Breast epithelium (tissue), 4 donors: ENCODE measurements around the gene TBXAS1. TPM values are rescaled to one million over a fixed set of nuclear protein-coding genes. Genes with fewer than 3 reads are reported as not detected.

ENCODE experiments used
- DNase-seq, 2 donors: peaks; one replicate each; pipeline ENCODE4 v3.0.0-alpha.2; 2019; ENCODE audit warnings: low spot score in 2 of 2
- H3K27ac ChIP-seq, 2 donors: fragments of 200-600 bp; sonication (generic) in 1 of 2; one replicate each; pipeline ENCODE4 v1.5.1; 2016 to 2019; ENCODE audit warnings: mild to moderate bottlenecking in 1 of 2
- H3K27me3 ChIP-seq, 2 donors: fragments of 200-600 bp; sonication (generic) in 1 of 2; one replicate each; pipeline versions ENCODE4 v1.5.1 to v1.6.0; 2017 to 2019; ENCODE audit warnings: control low read depth in 1 of 2, mild to moderate bottlenecking in 1 of 2
- H3K36me3 ChIP-seq: fragments of 200-600 bp; one replicate; pipeline ENCODE4 v1.5.1; 2019
- H3K4me1 ChIP-seq, 2 donors: fragments of 200-600 bp; sonication (generic); one replicate each; pipeline ENCODE4 v1.5.1; 2016 to 2019; ENCODE audit warnings: control low read depth in 1 of 2
- H3K4me3 ChIP-seq, 3 donors: fragments of 200-600 bp; sonication (generic); 1 replicate in 2 of 3; 2 replicates in 1 of 3; pipeline ENCODE4 v1.5.1; 2016 to 2019; ENCODE audit warnings: mild to moderate bottlenecking in 3 of 3, moderate library complexity in 2 of 3
- H3K9me3 ChIP-seq, 2 donors: fragments of 200-600 bp; sonication (generic) in 1 of 2; one replicate each; pipeline ENCODE4 v1.5.1; 2016 to 2019; ENCODE audit warnings: control low read depth in 1 of 2
- POLR2A ChIP-seq: fragments of 450-650 bp; IDR thresholded peaks from one replicate; pipeline ENCODE4 v1.6.1; 2016; ENCODE audit warnings: antibody characterized with exemption, mild to moderate bottlenecking, moderate library complexity
- POLR2AphosphoS5 ChIP-seq, 3 donors: sonication (generic); formaldehyde crosslinking; IDR thresholded peaks; one replicate each; pipeline ENCODE4 v1.6.1; 2017; ENCODE audit warnings: antibody characterized with exemption in 3 of 3
- intact Hi-C: fragments of 100-400 bp; cut with DNase I; formaldehyde crosslinking; loops from one replicate; pipeline ENCODE4 v1.15.1; 2023; ENCODE audit warnings: low total_unique reads
- total RNA-seq, 3 donors: library from RNA; depleted of rRNA; stranded (reverse); fragments of >200 nt; gene quantifications; one replicate each; pipeline ENCODE4 v1.1.0, GENCODE V29; 2016
- TF ChIP-seq, protein P1 (sequence below), 3 donors: fragments of 450-650 bp; IDR thresholded peaks; one replicate each; pipeline ENCODE4 v1.5.1; 2016 to 2017; ENCODE audit warnings: antibody characterized with exemption in 3 of 3, mild to moderate bottlenecking in 3 of 3, moderate library complexity in 3 of 3

The TBXAS1 gene
- total RNA-seq: 10 to 100 TPM; 17.7 to 59.8 (median 17.9) TPM

DNA sequence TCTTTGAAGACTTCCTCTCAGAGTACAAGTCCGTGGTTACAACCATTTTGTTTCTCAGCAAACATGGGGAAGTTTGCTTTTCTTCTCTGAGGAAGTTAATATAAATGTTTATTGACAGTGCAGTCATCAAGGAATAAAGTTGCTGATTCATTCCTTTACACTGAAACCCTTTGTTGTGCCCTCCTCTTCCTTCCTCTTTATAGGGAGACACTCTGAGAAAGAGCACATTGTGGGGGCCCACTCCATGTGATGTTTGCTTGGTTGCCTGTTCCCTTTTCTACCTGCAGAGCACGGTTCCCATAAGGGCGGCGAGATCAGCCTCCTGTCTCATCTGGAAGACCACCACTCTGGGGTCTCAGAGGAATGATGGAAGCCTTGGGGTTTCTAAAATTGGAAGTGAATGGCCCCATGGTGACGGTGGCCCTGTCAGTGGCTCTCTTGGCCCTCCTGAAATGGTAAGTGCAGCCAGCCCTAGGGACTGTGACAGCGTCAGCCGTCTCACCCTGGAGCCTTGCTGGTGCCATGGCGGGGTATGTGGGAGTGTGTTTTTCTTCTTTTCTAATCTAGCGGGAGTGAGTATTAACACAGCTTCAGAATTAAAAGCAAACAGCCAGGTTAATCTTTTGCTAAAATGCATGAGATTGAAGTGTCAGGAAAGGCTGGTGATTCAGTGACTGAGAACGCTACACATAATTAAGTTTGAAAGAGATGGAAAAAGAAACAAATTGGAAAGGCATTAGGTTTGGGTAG lies at the start of gene TBXAS1:
Gene TBXAS1 (plus strand): TSS at position 240 of the 750 bp plus-strand sequence. CDS start 127 bp downstream, at position 367.
- Histone ChIP-seq H3K4me3 (peak within 1 kb of the TSS in 2 of 3 donors; percentile 3 to 28), H3K4me1 (no peaks in the 10 kb centered on the region), H3K27me3 (no peaks in the 10 kb centered on the region), H3K9me3 (no peaks in the 10 kb centered on the region), H3K36me3 (no peaks in the 10 kb centered on the region), H3K27ac (no peak within 1 kb of the TSS)
- intact Hi-C loops: no loop called here
- no peak for DNase-seq
- TF ChIP-seq, protein P1, sequence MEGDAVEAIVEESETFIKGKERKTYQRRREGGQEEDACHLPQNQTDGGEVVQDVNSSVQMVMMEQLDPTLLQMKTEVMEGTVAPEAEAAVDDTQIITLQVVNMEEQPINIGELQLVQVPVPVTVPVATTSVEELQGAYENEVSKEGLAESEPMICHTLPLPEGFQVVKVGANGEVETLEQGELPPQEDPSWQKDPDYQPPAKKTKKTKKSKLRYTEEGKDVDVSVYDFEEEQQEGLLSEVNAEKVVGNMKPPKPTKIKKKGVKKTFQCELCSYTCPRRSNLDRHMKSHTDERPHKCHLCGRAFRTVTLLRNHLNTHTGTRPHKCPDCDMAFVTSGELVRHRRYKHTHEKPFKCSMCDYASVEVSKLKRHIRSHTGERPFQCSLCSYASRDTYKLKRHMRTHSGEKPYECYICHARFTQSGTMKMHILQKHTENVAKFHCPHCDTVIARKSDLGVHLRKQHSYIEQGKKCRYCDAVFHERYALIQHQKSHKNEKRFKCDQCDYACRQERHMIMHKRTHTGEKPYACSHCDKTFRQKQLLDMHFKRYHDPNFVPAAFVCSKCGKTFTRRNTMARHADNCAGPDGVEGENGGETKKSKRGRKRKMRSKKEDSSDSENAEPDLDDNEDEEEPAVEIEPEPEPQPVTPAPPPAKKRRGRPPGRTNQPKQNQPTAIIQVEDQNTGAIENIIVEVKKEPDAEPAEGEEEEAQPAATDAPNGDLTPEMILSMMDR (IDR thresholded peaks at IDR 0.05): no peak
- TF ChIP-seq POLR2A (no peak), POLR2AphosphoS5 (IDR thresholded peaks at IDR 0.05) (no peak)

DNA sequence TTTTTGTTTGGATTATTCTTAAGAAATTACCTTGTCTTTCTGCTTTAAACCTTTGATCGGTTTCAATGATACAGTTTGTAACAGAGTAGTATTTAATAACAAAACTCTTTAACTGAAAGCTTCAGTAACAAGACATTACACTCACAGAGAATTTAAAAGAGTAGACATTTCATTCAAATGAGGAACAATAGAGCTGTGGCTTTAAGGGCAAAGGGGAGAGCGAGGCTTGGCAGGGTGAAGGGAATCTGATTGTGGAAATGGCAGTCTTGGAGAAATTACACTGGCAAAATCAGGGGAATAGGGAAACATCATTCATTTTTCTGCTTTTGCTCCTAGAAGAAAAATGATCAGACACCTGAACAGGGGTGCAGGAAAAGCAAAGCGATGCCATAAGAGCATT lies 46.1 kb upstream of the TBXAS1 start:
- TF ChIP-seq POLR2AphosphoS5 (IDR thresholded peaks at IDR 0.05) (no peak), POLR2A (no peak)
- TF ChIP-seq, protein P1 (IDR thresholded peaks at IDR 0.05): no peak
- Histone ChIP-seq H3K4me1 (no peaks in the 10 kb centered on the region), H3K27me3 (no peaks in the 10 kb centered on the region), H3K4me3 (no peak overlapping the region), H3K27ac (no peak overlapping the region), H3K9me3 (no peaks in the 10 kb centered on the region), H3K36me3 (no peaks in the 10 kb centered on the region)
- intact Hi-C loops: no loop called here
- DNase-seq: no peak

DNA sequence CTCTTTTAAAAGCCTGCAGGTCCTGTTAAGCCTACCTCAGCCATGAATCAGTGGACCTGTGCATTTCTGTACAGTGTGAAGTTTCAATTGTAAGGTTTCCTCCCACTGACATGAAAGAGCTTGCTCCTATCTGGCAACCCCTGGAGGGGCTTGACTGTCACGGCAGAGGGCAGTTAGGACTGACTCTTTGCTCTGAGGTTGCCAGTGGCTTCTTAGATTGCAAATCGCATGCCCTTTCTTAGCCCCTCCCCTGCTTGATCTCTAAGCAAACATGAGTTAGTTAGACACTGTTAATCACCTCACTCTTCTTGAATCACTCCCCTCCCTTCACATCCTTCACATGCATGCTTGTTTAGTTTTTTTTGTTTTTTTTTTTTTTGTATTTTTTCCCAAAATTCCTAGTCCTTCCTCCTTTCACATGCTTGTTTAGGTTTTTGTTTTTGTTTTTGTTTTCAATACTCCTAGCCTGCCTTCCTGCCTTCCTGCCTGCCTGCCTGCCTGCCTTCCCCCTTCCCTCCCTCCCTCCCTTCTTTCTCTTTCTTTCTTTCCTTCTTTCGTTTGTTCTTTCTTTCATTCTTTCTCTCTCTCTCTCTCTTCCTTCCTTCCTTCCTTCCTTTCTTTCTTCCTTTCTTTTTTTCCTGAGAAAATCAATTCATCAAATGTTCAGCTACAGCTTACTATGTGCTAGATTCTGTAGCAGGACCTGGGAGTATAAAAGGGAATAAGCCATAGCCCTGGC lies 45.2 kb upstream of the TBXAS1 start:
- no peaks in the 10 kb centered on the region for H3K4me1 ChIP-seq
- no peaks in the 10 kb centered on the region for H3K27me3 ChIP-seq
- DNase-seq: no peak
- no peak overlapping the region for H3K27ac ChIP-seq
- H3K36me3 ChIP-seq: no peaks in the 10 kb centered on the region
- H3K4me3 ChIP-seq: no peak overlapping the region
- intact Hi-C loops: no loop called here
- no peaks in the 10 kb centered on the region for H3K9me3 ChIP-seq
- TF ChIP-seq POLR2A (no peak), POLR2AphosphoS5 (IDR thresholded peaks at IDR 0.05) (no peak)
- TF ChIP-seq, protein P1 (IDR thresholded peaks at IDR 0.05): no peak

DNA sequence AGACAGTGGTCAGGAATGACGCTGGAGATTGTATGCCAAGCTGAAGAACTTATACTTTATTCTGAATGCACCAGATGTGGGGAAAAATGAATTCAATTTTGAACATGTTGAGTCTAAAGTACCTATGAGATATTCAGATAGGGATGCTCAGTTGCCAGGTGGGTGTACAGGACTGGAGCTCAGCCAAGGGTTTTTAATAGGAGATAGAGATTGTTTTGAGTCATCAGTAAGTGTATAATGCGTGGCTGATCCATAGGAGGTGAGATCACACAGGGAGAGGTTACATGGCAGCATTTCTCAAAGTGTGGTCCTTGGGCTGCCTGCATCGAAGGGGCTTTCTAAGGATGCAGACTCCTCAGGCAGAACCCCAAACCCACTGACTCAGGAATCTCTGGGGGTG lies 44.4 kb upstream of the TBXAS1 start:
- intact Hi-C loops: no loop called here
- Histone ChIP-seq H3K9me3 (no peaks in the 10 kb centered on the region), H3K27me3 (no peaks in the 10 kb centered on the region), H3K27ac (no peak overlapping the region), H3K36me3 (no peaks in the 10 kb centered on the region), H3K4me1 (no peaks in the 10 kb centered on the region), H3K4me3 (no peak overlapping the region)
- no peak for DNase-seq
- TF ChIP-seq POLR2AphosphoS5 (IDR thresholded peaks at IDR 0.05) (no peak), POLR2A (no peak)
- TF ChIP-seq, protein P1 (IDR thresholded peaks at IDR 0.05): no peak

DNA sequence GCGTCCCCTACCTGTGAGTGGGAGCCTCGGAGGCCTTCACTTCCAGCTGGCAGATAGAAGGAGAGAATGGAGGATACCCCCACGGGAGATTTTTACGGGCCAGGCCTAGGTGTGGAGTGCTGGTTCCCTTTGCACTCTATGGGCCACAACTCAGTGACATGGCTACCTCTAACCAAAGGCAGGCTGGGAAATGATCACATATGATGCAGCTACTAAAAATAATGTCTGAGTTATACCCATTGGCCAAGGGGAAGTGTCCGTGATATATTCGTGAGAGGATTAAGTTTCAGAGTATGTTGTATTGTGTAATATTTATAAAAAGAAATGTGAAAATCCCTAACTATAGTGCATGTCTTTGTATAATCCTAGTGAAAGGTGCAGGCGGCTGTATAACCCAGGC lies 37.7 kb upstream of the TBXAS1 start:
- no peaks in the 10 kb centered on the region for H3K9me3 ChIP-seq
- intact Hi-C loops: no loop called here
- H3K4me1 ChIP-seq: no peaks in the 10 kb centered on the region
- TF ChIP-seq, protein P1 (IDR thresholded peaks at IDR 0.05): no peak
- TF ChIP-seq POLR2A: no peak
- no peak for TF ChIP-seq POLR2AphosphoS5 (IDR thresholded peaks at IDR 0.05)
- H3K4me3 ChIP-seq: no peak overlapping the region
- DNase-seq: no peak
- H3K36me3 ChIP-seq: no peaks in the 10 kb centered on the region
- no peaks in the 10 kb centered on the region for H3K27me3 ChIP-seq
- H3K27ac ChIP-seq: no peak overlapping the region
